D721Med (cell line): ENCODE data around the gene STK31.
"Not testable (repeated sequence)": the region's sequence is repeated elsewhere in the genome, so short reads cannot be mapped to it uniquely, and the experiment has no call there.

Experiments
- DNase-seq: peaks from one replicate; pipeline ENCODE4 v3.0.0; 2011; ENCODE audit warnings: low spot score; ENCODE audit not compliant: insufficient read length
- FAIRE-seq: peaks from 2 replicates; lab custom pipeline; 2011; peaks lifted over from hg19 to GRCh38; lab: Jason Lieb, UNC
- TF ChIP-seq, protein P1 (sequence below): IDR thresholded peaks from 2 replicates; pipeline ENCODE4 v1.5.1; 2012; ENCODE audit warnings: mild to moderate bottlenecking, control low read depth; ENCODE audit not compliant: insufficient read depth; ENCODE audit errors: missing control alignments

Gene STK31

DNA sequence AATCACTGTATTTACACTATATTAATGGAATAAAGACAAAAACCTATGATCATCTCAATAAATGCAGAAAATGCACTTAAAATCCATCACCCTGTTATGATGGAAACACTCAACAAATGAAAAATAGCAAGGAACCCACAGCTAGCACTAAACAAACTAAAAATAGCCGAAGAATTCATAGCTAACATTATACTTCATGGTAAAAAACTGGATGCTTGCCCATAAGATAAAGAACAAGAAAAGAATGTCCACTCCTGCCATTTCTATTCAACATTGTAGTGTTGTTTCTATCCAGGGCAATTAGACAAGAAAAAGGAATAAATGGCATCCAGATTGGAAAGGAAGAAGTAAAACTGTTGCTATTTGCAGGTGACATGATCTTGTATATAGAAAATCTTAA lies 142.1 kb downstream of the STK31 start:
- FAIRE-seq (no peak), DNase-seq (no peak)
- TF ChIP-seq, protein P1, sequence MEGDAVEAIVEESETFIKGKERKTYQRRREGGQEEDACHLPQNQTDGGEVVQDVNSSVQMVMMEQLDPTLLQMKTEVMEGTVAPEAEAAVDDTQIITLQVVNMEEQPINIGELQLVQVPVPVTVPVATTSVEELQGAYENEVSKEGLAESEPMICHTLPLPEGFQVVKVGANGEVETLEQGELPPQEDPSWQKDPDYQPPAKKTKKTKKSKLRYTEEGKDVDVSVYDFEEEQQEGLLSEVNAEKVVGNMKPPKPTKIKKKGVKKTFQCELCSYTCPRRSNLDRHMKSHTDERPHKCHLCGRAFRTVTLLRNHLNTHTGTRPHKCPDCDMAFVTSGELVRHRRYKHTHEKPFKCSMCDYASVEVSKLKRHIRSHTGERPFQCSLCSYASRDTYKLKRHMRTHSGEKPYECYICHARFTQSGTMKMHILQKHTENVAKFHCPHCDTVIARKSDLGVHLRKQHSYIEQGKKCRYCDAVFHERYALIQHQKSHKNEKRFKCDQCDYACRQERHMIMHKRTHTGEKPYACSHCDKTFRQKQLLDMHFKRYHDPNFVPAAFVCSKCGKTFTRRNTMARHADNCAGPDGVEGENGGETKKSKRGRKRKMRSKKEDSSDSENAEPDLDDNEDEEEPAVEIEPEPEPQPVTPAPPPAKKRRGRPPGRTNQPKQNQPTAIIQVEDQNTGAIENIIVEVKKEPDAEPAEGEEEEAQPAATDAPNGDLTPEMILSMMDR = no peak

DNA sequence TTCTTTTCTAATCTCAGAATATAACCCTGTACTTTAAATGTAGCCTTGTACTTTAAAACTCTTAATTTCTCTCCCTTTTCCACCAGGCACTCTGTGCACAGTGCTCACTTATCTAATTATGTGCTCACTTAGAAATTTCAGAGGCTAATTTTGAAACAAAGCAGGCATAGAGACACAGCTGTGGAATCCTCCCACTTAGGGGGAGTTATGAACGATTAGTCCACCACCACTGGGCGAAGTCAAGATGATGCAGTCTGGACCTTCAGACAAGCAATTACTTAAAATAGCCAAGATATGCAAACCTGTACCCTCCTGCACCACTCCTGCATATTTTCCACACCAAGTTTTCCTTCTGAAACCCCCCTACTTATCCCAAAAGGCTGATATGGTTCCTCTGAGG lies 143.0 kb downstream of the STK31 start:
- TF ChIP-seq, protein P1 = no peak
- FAIRE-seq (no peak), DNase-seq (no peak)

DNA sequence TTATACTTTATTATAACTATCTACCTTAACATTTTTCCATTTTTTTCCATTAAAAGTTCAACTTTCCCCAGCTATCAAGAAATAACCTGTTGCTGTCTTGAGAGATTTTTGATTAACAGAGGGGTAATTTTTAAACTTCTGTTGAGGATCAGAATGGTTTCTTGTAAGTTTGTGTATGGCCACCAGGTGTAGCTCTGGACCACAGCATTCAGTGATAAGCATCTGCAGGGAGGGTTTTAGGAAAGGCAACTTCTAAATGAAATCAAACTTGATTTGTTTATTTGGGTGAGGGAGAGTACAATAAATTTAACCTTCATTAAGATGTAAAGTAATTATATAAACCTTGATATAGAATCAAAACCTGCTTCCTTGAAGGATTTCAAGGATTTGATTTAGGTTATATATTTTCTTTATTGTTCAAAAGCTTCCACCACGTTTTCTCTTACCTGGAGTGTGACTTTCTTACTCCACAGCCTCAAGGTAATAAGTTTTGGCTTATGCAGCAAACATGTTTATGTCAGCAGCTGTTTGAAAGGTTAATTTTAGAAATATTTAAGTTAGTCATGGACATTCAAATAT lies 153.3 kb downstream of the STK31 start:
- FAIRE-seq = no peak
- DNase-seq = no peak
- TF ChIP-seq, protein P1 = peak; percentile 41

DNA sequence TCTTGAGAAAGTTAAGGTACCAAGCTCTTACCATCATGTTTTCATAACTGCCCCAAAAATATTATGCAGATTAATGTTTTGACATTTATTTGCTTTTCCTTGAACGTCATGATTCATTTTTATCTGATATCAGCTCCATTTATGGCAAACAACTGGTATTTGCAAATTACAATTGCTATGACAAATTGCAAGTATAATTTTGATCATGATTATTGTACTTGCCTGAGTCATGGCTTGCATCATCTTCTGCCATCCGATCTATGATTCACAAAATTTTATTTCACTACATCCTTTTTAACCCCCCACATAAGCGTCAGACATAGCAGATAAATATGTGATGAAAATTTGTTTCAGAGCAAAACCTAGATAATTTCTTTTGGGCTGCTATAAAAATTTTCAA lies 155.0 kb downstream of the STK31 start:
- DNase-seq = no peak
- no peak for FAIRE-seq

DNA sequence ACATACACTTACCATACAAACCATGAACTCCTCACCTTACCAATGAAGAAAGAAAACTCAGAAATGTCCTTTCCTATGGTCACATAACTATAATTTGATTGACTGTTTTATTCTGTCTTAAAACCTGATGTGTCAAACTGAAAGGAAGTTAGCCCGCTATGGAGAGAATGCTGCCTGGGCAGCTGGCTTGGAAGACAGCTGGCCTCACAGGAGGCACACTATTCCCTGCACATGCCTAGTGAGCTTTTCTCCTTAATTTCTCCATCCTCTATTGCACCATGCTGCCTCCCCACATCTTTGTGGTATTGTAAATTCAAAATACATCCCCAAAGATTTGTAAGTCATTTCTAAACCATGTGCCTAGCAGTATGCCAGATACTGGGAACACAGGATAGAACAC lies 163.3 kb downstream of the STK31 start:
- TF ChIP-seq, protein P1 = no peak
- no peak for DNase-seq
- FAIRE-seq = no peak

More for the DNA sequence above, 155.0 kb downstream of the STK31 start:
- TF ChIP-seq, protein P1 = no peak

DNA sequence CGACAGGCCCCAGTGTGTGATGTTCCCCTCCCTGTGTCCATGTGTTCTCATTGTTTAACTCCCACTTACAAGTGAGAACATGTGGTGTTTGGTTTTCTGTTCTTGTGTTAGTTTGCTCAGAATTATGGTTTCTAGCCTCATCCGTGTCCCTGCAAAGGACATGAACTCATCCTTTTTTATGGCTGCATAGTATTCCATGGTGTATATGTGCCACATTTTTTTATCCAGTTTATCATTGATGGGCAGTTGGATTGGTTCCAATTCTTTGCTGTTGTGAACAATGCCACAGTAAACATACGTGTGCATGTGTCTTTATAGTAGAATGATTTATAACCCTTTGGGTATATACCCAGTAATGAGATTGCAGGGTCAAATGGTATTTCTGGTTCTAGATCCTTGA lies 166.5 kb downstream of the STK31 start:
- FAIRE-seq, DNase-seq: not testable (repeated sequence)
